ENCODE results near the gene IQUB.

DNA sequence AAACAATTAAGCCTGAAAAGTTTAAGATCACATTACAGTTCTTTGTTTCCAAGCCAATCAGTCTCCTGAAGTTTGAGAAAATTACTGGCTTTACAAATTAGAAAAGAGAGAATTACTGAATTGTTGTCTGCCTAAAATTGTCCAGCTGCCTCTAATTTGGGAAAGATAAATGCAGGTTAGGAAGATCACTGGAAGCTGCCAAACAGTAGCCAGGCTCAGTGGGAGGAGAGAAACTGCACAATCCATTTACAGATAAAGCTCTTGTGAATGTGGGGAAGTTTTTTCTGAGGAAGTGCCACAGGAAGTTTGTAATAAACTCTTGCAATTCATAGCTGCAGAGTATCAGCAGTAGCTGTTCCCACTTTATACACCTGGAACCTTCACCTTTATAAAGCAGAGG lies 100.7 kb downstream of the IQUB start:
- TF ChIP-seq CTCF (conservative IDR thresholded peaks at IDR 0.05; ENCODE audit: low read length) (no peak), EZH2phosphoT487 (IDR thresholded peaks at IDR 0.05; ENCODE audit: borderline replicate concordance) (no peak)
